RWPE1 (cell line): ENCODE measurements around the gene F10.
"Not testable (repeated sequence)": the region's sequence is repeated elsewhere in the genome, so short reads cannot be mapped to it uniquely, and the experiment has no call there.

Experiments used
- CTCF ChIA-PET: fragments of 350-600 bp; sonication (Branson Sonifier 250); formaldehyde crosslinking; extraction: SDS; loops from one replicate; lab custom pipeline; 2021; lab: Yijun Ruan, JAX
- POLR2A ChIA-PET: fragments of 400-600 bp; formaldehyde crosslinking; extraction: SDS; loops from one replicate; lab custom pipeline; 2020; ENCODE audit warnings: antibody characterized with exemption; ENCODE audit not compliant: low non-redundant PET; lab: Yijun Ruan, JAX
- DNase-seq: peaks from one replicate; pipeline ENCODE4 v3.0.0; 2012; ENCODE audit warnings: low spot score
- H3K27ac ChIP-seq: fragments of 450-650 bp; 2 replicates; pipeline ENCODE4 v1.5.1; 2017
- TF ChIP-seq, protein P1 (sequence below): fragments of 450-650 bp; conservative IDR thresholded peaks from 2 replicates; pipeline ENCODE4 v1.5.1; 2017; ENCODE audit warnings: low read depth, mild to moderate bottlenecking

Gene F10

GRCh38 chr13:113097651-113098050 is 24.9 kb upstream of the F10 start:
- DNase-seq = no peak
- POLR2A ChIA-PET = no interaction called here
- H3K27ac ChIP-seq = no peak overlapping the region
- CTCF ChIA-PET = no interaction called here
- TF ChIP-seq, protein P1, sequence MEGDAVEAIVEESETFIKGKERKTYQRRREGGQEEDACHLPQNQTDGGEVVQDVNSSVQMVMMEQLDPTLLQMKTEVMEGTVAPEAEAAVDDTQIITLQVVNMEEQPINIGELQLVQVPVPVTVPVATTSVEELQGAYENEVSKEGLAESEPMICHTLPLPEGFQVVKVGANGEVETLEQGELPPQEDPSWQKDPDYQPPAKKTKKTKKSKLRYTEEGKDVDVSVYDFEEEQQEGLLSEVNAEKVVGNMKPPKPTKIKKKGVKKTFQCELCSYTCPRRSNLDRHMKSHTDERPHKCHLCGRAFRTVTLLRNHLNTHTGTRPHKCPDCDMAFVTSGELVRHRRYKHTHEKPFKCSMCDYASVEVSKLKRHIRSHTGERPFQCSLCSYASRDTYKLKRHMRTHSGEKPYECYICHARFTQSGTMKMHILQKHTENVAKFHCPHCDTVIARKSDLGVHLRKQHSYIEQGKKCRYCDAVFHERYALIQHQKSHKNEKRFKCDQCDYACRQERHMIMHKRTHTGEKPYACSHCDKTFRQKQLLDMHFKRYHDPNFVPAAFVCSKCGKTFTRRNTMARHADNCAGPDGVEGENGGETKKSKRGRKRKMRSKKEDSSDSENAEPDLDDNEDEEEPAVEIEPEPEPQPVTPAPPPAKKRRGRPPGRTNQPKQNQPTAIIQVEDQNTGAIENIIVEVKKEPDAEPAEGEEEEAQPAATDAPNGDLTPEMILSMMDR = no peak

DNA sequence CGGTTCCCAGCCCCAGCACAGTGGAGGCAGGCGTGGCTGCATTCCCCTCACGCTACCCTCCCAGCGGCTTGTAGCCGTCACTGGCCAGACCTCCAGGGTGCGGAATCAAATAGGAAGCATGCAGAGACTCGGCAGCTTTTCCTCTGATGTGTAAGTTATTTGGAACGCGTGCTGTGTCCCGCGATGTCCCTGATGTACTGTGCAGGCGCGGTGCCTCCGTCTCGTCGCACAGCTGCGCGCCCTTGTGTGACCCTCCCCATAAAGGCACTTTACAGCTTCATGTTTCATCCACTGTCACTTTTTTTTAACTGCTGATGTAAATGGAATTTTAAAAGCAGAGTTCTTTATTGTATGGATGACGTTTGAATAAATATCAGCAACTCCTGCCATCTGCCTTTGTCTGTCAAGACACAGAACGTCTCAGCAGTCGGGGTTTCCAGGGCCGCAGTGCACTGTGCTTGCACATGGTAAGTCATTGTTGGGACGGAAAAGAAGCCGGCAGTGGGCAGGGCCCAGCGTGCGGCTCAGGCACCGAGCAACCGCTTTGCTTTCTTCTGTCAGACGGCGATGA is 24.4 kb upstream of the F10 start:
- no peak for DNase-seq
- CTCF ChIA-PET = no interaction called here
- TF ChIP-seq, protein P1 = no peak
- POLR2A ChIA-PET = no interaction called here
- H3K27ac ChIP-seq = no peak overlapping the region

GRCh38 chr13:113099142-113099541 is 23.5 kb upstream of the F10 start:
- POLR2A ChIA-PET = no interaction called here
- DNase-seq = no peak
- TF ChIP-seq, protein P1 = no peak
- H3K27ac ChIP-seq = no peak overlapping the region
- CTCF ChIA-PET = no interaction called here

DNA sequence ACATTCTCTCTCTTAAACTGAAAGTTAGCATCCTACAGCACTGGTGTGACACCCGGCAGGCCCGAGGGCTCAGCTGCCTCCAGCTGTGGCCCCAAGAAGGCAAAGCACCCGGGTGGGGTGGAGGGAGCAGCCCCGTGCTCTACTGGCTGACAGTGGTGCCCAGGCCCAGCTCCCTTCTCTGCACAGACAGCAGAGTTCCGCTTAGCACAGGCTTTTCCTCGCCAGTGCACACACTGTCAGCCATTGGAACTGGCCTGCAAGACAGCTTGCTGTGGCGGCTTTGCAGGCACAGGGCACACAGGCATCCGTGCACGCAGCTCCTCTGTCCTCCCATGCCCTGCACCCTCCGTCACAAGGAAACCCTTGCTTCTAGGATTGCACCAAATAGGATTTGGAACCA is 20.3 kb upstream of the F10 start:
- POLR2A ChIA-PET, H3K27ac ChIP-seq, DNase-seq, CTCF ChIA-PET: not testable (repeated sequence)

GRCh38 chr13:113102727-113103126 is 19.9 kb upstream of the F10 start:
- CTCF ChIA-PET = no interaction called here
- H3K27ac ChIP-seq = no peak overlapping the region
- TF ChIP-seq, protein P1 = no peak
- DNase-seq = no peak
- POLR2A ChIA-PET = no interaction called here

DNA sequence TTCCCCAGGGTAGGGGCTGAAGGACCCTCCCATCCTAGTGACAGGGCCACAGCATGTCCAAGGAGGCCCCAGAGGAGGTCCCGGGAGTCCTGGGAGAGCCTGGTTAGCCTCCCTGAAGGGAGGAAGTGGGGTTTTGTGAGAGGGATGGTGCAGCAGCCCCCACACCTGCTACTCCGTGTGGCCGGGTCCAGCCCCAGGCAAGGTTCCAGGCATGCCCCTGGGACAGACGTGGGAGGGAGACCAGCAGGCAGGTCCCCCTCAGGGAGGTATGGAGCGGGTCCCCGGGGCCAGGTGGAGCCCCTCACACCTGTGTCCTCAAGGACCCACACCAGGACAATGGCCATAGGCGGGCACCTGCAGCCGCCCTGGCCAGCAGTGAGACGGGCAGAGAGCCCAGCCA is 19.0 kb upstream of the F10 start:
- ChIA-PET CTCF (interaction anchor here (0.6 to 1.0 kb wide), 2 partner anchors 18 to 302 kb away, joined by 4 read pairs; no protein-coding TSS in a partner anchor), POLR2A (no interaction called here)
- TF ChIP-seq, protein P1 = no peak
- DNase-seq = no peak
- no peak overlapping the region for H3K27ac ChIP-seq

DNA sequence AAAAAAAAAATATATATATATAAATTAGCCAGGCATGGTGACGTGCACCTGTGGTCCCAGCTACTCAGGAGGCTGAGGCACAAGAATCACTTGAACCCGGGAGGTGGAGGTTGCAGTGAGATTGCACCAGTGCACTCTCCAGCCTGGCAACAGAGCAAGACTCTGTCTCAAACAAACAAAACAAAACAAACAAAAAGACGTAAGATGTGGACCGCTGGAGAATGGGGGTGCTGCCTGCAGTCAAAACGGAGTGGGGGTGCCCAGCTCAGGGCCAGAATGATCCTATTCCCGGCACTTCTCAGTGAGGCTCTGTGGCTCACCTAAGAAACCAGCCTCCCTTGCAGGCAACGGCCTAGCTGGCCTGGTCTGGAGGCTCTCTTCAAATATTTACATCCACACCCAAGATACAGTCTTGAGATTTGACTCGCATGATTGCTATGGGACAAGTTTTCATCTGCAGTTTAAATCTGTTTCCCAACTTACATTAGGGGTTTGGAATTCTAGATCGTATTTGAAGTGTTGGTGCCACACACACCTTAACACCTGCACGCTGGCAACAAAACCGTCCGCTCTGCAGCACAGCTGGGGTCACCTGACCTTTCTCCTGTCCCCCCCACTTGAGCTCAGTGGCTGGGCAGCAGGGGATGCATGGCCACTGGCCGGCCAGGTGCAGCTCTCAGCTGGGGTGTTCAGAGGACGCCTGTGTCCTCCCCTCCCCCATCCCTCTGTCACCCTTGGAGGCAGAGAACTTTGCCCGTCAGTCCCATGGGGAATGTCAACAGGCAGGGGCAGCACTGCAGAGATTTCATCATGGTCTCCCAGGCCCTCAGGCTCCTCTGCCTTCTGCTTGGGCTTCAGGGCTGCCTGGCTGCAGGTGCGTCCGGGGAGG is 17.3 kb upstream of the F10 start, which contains the start of gene F7:
Gene F7, plus strand, starts transcription at position 760 of the 889 bp plus-strand sequence. Its CDS starts 51 bp downstream, at position 811.
- POLR2A ChIA-PET = no interaction called here
- CTCF ChIA-PET = no interaction called here
- TF ChIP-seq, protein P1 = no peak
- no peak for DNase-seq
- H3K27ac ChIP-seq = no peak within 1 kb of the TSS
